ENCODE results near the gene NFKBIZ.
A peak's percentile ranks its signal among the peaks of the same experiment; 100 is the strongest.

NFKBIZ gene, protein sequence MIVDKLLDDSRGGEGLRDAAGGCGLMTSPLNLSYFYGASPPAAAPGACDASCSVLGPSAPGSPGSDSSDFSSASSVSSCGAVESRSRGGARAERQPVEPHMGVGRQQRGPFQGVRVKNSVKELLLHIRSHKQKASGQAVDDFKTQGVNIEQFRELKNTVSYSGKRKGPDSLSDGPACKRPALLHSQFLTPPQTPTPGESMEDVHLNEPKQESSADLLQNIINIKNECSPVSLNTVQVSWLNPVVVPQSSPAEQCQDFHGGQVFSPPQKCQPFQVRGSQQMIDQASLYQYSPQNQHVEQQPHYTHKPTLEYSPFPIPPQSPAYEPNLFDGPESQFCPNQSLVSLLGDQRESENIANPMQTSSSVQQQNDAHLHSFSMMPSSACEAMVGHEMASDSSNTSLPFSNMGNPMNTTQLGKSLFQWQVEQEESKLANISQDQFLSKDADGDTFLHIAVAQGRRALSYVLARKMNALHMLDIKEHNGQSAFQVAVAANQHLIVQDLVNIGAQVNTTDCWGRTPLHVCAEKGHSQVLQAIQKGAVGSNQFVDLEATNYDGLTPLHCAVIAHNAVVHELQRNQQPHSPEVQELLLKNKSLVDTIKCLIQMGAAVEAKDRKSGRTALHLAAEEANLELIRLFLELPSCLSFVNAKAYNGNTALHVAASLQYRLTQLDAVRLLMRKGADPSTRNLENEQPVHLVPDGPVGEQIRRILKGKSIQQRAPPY

DNA sequence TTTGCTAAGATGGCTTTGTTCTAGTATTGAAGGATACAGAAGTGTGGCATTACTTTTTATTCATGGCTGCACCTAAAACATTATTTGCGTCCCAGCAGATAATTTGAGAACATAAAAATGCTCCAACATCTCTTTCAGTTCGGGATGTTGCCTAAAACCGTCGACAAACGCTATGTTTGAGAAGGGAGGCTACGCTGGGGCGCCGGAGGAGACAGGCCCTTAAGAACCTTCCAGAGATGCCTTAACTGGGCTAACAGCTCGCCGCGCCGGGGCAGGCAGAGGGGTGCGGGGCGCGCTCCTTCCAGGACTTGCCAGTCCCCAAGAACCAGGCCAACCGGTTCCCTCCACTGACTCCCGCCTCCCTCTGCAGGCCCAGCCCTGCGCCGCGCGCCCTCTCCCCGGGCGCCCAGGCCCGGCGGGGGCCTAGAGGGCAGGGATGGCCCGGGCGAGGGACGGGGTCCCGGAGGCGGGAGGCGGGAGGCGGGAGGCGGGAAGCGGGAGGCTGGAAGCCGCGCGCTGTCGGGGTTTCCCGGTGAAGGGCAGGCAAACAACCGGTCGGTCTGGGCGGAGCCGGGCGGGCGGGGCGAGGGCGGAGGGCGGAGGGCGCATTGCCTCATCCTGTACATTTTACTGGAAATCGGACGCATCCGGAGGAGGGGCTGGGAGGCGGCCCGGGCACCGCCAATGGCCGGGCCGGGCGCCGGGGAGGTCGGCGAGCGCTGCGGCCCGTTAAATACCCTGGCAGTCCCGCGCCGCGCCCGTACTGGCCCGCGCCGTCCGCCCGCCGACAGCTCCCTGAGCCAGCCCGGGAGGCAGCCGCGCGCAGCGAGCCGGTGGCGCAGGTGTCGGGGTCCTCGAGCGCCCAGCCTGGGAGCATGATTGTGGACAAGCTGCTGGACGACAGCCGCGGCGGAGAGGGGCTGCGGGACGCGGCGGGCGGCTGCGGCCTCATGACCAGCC, at the start of gene NFKBIZ:
NFKBIZ (plus strand) TSS at position 761 of the 960 bp plus-strand sequence; CDS start at position 876, 115 bp downstream.
- DNase-seq (ENCODE audit: low read depth in 1 of 2, low spot score in 1 of 2), result peak; percentile 88 to 91

DNA sequence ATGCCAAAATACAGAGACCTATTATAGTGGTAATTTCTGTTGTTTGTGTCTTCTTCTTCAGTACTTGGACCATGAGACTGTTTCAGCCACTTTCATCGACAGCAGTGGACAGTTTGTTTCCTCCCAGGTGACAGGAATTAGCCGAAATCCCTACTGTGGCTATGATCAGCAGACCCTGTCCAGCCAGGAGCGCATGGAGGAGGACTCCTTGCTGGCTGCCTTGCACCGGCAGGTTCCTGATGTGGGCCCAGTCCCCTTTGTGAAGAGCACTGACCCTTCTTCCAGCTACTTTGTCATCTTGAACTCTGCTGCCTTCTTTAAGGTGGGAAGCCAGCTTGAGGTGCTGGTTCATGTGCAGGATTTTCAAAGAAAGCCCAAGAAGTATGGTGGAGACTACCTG, 48.1 kb upstream of the NFKBIZ start:
- DNase-seq (ENCODE audit: low read depth in 1 of 2, low spot score in 1 of 2), result no peak

DNA sequence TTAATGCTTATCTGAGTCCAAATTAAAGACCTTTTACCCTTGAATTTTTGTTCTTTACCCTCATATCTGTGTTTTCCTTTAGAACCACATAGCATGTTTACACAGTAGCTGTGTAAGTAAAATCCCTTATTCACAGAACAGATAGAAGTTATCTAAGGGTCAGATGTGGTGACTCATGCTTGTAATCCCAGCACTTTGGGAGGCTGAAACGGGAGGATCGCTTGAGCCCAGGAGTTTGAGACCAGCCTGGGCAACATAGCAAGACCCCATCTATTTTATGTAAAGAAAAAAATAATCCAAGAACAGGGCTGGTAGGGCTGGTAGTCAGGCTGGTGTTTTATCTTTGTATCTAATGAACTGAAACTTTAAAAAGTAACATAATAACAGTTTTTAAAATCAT, 47.1 kb upstream of the NFKBIZ start:
- no peak for DNase-seq (ENCODE audit: low read depth in 1 of 2, low spot score in 1 of 2)

DNA sequence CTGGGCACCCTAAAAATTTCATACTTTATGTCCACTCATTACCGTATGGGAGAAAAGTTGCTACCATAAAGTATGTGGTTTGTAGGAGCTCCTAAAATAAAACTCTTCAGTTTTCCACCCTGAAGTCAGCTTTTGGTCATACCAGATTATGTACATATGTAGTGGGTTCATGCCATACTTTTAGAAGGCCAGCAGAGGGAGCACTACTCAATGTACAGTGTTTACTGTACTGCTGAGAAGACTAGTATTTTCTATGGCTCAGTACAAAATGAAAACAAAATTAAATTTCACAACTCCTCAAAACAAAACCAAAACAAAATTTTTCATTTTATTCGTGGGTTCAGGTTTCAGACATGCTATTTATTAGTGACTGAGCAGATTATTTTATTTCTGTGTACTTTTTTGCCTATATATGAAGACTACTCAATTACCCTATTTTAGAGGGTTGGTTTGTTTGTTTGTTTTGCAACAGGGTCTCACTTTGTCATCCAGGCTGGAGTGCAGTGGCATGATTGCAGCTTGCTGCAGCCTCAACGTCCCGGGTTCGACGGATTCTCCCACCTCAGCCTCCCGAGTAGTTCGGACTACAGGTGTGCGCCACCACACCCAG, 46.0 kb upstream of the NFKBIZ start:
- DNase-seq (ENCODE audit: low read depth in 1 of 2, low spot score in 1 of 2), result no peak

DNA sequence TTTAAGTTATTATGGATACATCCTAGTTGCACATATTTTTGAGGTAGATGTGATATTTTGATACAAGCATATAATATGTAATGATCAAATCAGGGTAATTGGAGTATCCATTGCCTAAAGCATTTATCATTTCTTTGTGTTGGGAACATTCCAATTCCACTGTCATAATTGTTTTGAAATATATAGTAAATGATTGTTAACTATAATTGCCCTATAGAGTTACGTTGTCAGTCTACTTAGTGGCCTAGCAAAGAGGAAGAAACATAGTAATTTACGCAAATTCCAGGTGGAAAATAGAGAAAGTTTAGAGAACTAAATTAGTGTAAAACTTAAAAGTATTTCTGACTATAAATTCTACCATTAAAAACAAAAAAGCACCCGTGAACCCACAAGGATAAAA, 45.4 kb upstream of the NFKBIZ start:
- no peak for DNase-seq (ENCODE audit: low read depth in 1 of 2, low spot score in 1 of 2)

DNA sequence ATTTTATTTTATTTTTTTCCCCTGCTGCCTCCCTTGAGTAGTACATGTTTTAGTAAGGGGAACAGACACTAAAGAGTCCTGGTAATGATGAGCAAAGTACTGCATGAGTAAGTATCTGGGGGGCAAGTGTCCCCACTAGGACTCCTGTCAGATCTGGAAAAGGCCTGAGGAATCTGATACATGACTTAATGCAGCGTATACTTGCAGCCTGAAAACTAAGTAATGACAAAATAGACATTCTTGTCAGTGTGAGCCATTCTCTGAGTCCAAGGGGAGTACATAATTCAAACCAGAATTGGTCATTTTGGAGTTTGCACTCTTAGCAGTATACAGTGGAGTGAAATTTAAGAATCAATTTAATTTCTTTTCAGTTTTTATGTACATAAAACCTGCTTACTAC, 42.8 kb upstream of the NFKBIZ start:
- DNase-seq (ENCODE audit: low read depth in 1 of 2, low spot score in 1 of 2), result no peak

DNA sequence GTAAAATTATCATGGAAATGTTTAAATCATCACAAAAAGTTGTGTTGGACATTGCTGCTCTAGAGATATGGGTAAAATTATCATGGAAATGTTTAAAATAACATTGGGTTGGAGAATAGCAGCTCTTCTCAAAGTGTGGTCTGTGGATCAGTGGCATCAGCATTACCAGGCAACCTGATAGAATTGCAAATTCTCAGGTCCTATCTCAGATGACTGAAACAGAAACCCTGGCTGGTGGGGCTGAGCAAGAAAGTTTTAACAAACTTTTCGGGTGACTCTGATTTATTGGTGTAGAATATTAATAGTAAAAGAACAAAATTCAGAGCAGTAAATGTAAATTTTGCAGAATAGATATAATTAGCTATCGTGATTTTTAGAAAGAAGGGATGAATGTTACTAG, 41.4 kb upstream of the NFKBIZ start:
- no peak for DNase-seq (ENCODE audit: low read depth in 1 of 2, low spot score in 1 of 2)

DNA sequence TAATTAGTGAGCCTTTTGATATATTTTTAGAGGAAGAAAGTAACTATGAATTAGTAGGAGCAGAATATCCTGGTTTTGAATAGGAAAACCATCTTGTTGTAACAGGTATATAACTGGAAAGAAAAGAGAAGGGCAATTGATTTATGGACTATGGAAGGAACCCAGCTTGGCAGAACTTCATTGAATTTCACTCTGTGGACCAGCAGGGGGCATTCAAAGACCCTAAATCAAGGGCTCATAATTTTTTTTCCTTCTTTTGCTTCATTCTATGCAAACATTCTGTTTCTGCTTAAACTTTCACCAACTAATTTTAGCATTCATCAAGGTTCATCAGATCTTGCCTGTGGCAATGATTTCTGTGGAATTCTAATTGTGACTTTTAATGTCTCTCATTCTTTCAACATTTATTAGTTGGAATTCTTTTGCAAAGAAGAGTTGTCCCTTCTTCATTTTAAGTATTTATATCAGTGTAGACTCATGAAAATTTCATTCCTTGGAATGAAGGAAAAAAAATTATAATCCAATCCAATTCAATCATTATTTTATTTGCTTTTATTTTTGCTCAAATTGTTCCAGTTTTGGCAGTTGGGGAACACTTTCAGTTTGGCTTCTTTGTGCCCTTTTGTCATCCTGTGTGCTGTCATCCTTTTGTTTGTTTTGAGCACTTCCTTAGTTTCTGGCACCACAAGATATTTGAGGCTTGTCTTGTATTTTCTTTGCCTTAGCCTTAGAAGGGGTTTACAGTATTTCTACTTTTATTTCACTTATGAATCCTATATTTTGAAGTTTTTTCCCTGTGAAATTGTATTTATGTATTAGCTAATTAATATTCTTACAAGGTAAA, 39.9 kb upstream of the NFKBIZ start:
- no peak for DNase-seq (ENCODE audit: low read depth in 1 of 2, low spot score in 1 of 2)

DNA sequence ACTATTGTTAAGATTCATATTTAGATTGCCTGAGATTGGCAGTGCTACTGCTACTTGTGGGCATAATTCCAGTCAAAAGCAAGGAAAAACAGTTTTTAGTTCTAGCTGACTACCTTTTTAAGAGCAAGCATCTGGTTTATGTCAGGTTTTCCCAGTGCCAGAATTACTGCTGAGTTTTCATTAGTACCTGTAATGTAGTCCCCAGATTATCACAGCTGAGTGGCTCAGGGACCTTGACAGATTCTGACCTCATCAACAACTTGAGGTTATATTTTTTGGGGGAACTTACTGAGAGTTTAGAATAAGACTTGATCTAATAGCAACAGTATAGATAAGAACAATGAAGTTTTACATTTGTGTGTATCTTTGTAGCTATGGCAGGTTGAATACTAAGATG, 39.3 kb upstream of the NFKBIZ start:
- no peak for DNase-seq (ENCODE audit: low read depth in 1 of 2, low spot score in 1 of 2)

DNA sequence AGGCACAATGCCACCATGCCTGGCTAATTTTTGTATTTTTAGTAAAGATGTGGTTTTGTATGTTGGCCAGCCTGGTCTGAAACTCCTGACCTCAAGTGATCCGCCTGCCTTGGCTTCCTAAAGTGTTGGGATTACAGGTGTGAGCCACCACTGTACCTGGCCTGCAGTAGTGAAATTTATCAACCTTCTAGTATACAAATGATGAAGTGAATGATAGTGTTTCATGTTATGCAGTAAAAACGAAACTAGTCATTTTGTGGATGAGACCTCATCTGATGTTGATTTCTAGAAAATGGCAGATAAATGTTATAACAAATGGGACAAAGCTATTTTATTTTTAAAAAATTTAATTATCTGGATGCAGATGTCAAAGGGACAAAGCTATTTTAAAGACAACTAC, 37.4 kb upstream of the NFKBIZ start:
- no peak for DNase-seq (ENCODE audit: low read depth in 1 of 2, low spot score in 1 of 2)

DNA sequence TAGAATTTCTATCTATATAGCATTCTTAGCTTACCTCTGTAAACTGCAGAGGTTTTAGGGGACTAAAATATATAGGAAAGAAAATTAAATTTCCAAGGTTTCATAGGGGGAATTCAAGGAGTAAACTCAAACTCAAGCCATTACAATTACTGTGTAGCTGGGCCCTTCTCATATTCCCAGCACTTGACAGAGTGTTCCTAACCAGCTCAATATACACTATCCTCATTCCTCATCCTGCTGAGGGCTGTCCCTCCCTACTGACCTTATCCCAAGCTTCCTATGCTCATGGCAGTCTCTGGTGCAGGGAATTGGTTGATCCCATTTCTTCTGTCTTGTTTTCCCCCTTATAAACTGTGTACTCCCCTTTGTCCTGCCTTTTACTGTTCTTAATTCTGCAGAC, 36.4 kb upstream of the NFKBIZ start:
- DNase-seq (ENCODE audit: low read depth in 1 of 2, low spot score in 1 of 2), result no peak

DNA sequence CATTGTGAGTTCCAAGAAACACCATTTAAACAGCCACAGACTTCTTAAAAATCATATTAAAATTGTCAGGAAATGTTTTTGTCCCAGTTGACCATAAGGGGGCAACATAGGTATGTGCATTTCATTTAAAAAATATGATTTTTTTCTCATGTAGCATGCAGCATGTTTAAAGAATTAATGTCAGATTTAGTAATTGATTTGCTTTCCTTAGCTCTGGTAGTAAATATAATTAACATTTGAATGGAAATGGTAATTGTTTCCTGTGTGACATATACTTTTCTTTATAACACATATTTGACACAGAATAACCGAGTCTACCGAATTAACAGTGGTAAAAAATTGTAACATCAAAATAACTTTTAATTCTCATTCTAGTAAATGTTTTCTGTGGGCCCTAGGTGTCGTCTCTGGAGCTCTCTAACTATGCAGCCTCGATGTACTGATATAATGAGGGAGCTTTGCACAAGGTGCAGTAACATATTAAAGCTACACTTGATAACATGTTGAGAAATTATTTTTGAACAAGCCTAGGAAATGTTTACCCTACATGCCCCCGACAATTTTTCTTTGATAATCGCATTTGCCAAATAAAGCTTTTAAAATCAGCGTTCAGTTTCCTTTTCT, 35.4 kb upstream of the NFKBIZ start:
- DNase-seq (ENCODE audit: low read depth in 1 of 2, low spot score in 1 of 2), result no peak

DNA sequence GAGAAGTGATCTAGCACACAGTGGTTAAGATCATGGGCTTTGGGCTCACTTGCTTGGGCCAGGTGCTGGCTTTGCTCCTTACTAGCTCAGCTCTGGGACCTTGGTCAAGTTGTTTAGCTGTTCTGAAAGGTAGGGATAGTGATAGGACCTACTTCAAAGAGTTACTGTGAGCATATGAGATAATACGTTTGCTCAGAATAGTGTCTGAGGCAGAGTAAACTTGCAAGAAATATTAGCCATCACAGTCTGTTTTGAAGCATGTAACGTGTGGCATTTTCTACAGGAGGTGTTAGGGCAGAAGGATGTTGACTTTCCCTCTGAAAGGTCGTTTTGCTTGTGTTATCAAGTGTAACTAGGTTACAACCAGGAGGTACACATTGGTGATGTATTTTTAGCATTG, 34.5 kb upstream of the NFKBIZ start:
- DNase-seq (ENCODE audit: low read depth in 1 of 2, low spot score in 1 of 2), result no peak

DNA sequence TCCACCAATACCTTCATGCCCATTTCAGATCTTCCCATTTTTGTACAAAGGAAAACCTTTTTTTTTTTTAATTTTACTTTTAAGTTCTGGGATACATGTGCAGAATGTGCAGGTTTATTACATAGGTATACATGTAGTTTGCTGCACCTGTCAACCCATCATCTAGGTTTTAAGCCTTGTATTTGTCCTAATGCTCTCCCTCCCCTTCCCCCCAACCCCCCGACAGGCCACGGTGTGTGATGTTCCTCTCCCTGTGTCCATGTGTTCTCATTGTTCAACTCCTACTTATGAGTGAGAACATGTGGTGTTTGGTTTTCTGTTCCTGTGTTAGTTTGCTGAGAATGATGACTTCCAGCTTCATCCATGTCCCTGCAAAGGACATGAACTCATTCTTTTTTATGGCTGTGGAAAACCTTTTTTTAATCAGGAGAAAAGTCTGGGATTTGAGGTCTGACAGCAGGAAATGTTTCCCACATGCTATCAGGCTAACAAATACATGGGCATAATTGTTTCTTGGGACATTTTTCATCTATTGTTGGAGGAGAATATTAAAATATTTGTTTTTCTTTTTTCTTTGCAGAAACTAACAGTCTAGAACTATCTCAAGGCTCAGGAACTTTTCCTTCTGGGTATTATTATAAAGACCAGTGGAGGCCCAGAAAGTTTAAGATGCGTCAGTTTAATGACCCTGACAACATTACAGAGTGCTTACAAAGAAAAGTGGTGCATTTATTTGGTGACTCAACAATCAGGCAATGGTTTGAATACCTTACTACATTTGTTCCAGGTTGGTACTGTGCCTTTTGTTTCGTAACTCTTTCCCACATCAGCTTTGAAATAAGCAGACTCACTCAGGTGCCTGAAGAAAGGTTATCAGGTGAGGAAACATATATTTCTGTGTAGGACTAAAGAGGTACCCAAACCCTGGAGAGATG, 32.8 kb upstream of the NFKBIZ start:
- no peak for DNase-seq (ENCODE audit: low read depth in 1 of 2, low spot score in 1 of 2)

DNA sequence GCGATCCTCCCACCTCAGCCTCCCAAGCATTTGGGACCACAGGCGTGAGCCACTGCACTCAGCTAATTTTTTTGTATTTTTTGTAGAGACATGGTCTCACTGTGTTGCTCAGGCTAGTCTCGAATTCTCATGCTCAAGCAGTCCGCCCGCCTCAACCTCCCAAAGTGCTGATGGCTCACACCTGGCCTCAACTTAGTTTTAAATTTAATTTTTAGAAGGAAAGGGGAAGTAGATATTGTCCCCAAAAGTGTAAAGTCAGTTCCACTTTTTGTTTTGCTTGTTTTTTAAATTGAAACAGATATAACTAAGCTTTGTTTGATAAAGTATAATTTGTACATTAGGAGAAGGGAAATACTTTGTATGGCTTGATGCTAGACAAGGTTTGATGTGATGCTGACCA, 31.3 kb upstream of the NFKBIZ start:
- no peak for DNase-seq (ENCODE audit: low read depth in 1 of 2, low spot score in 1 of 2)

DNA sequence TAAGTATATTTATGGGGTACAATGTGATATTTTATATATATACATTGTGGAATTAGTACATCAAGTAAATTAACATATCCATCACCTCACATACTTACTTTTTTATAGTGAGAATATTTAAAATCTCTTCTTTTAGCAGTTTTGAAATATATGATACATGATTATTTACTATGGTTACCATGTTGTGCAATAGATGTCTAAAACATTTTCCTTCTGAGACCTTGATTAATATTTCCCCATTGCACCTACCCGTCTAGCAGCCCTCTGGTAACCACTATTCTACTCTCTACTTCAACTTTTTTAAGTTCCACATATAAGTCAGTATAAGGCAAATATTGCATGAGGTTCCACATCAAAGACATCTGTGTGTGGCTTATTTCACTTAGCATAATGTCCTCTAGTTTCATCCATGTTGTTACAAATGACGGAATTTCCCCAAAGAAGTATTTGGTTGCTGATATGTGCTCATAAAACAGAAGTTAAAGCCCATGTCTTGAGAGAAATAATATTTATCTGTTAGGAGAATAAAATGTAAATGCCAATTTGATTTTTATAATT, 29.6 kb upstream of the NFKBIZ start:
- DNase-seq (ENCODE audit: low read depth in 1 of 2, low spot score in 1 of 2), result no peak

DNA sequence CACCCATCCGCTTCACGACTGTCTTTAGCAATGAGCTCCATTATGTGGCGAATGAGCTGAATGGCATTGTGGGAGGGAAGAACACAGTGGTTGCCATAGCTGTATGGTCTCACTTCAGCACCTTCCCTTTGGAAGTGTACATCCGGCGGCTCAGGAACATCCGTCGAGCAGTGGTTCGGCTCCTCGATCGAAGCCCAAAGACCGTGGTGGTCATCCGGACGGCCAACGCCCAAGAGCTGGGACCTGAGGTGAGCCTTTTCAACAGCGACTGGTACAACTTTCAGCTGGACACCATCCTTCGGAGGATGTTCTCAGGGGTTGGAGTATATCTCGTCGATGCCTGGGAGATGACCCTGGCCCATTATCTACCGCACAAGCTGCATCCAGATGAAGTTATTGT, 27.8 kb upstream of the NFKBIZ start:
- no peak for DNase-seq (ENCODE audit: low read depth in 1 of 2, low spot score in 1 of 2)

DNA sequence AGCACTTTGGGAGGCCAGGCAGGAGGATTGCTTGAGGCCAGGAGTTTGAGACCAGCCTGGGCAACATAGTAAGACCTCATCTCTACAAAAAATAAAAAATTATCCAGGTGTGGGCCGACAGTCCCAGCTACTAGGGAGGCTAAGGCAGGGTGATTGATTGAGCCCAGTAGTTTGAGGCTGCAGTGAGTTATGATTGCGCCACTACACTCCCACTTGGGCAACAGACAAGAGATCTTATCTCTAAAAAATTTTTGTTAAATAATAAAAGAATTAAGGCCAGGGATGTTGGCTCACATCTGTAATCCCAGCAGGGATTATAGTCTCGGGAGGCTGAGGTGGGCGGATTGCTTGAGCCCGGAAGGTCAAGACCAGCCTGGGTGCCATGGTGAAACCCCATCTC, 25.8 kb upstream of the NFKBIZ start:
- DNase-seq (ENCODE audit: low read depth in 1 of 2, low spot score in 1 of 2), result no peak

Data from stimulated activated CD4-positive, alpha-beta T cell treated with anti-CD3 and anti-CD28 coated beads, Interleukin-15, amount 100 ng/mL, for 1 hour (primary cell).